ENCODE results near the gene MISP3. TPM values are rescaled to one million over a fixed set of nuclear protein-coding genes. Genes with fewer than 3 reads are reported as not detected.
A peak's percentile ranks its signal among the peaks of the same experiment; 100 is the strongest.

MISP3 gene
- total and polyA plus RNA-seq, 10 donors = 1.5 to 8.0 (median 2.0) TPM

- 90 to 100% (median 94%) methylated on average over 5 of the region's 5 CpGs for WGBS, 5 donors
- H3K36me3 ChIP-seq = peaks cover 0 to 20% (median 6%) of the 10 kb centered on the region in 6 donors
Measured at GRCh38 chr19:14086098-14086497, 13.5 kb downstream of the MISP3 start.

GRCh38 chr19:14088634-14089411 is 16.2 kb downstream of the MISP3 start:
- peaks cover 0 to 31% (median 20%) of the 10 kb centered on the region in 6 donors for H3K4me1 ChIP-seq
- H3K36me3 ChIP-seq = peaks cover 0 to 26% (median 6%) of the 10 kb centered on the region in 6 donors
- intact Hi-C loops (cut with DNase I; ENCODE audit: low total_unique reads) = loop anchor here (10.0 kb wide), 1 partner anchor 46 kb away; the partner anchor contains the start of gene ASF1B
- H3K9me3 ChIP-seq = peaks cover 0 to 14% (median 11%) of the 10 kb centered on the region in 8 donors
- H3K4me3 ChIP-seq = peak overlapping the region in 3 of 8 donors; percentile 85 to 96 (median 85)
- WGBS, 5 donors = 86 to 92% (median 90%) methylated on average over 29 to 30 of the region's 30 CpGs
- peak; percentile 81 for DNase-seq
- H3K27ac ChIP-seq = peak overlapping the region in 1 of 8 donors; percentile 96
- H3K27me3 ChIP-seq (replicated peaks in 1 of 7) = no peaks in the 10 kb centered on the region
- TF ChIP-seq CTCF (IDR thresholded peaks at IDR 0.05 in 8 of 11, conservative IDR thresholded peaks at IDR 0.05 in 3 of 11) = no peak
- peak in 1 of 3 donors; percentile 24 for TF ChIP-seq POLR2AphosphoS5 (IDR thresholded peaks at IDR 0.05)

More at GRCh38 chr19:14086098-14086497, 13.5 kb downstream of the MISP3 start:
- Histone ChIP-seq H3K4me3 (no peak overlapping the region), H3K27ac (no peak overlapping the region), H3K9me3 (no peaks in the 10 kb centered on the region), H3K27me3 (replicated peaks in 1 of 7) (no peaks in the 10 kb centered on the region), H3K4me1 (peaks cover 7 to 38% (median 24%) of the 10 kb centered on the region in 6 donors)
- intact Hi-C loops (cut with DNase I; ENCODE audit: low total_unique reads) = loop anchor here (10.0 kb wide), 1 partner anchor 49 kb away; the partner anchor contains the start of gene ASF1B
- TF ChIP-seq POLR2A (IDR thresholded peaks at IDR 0.05) (no peak), POLR2AphosphoS5 (IDR thresholded peaks at IDR 0.05) (no peak), CTCF (IDR thresholded peaks at IDR 0.05 in 8 of 11, conservative IDR thresholded peaks at IDR 0.05 in 3 of 11) (no peak)
- no peak for DNase-seq

- peak overlapping the region in 4 of 8 donors; percentile 49 to 98 (median 96) for H3K27ac ChIP-seq
- no peaks in the 10 kb centered on the region for H3K27me3 ChIP-seq (replicated peaks in 1 of 7)
- TF ChIP-seq POLR2A (IDR thresholded peaks at IDR 0.05) = no peak
- TF ChIP-seq CTCF (IDR thresholded peaks at IDR 0.05 in 8 of 11, conservative IDR thresholded peaks at IDR 0.05 in 3 of 11) = peak in 2 of 11 experiments; percentile 23 to 34
- WGBS, 5 donors = 16 to 29% (median 23%) methylated on average over 15 to 16 of the region's 16 CpGs
- intact Hi-C loops (cut with DNase I; ENCODE audit: low total_unique reads) = loop anchor here (10.0 kb wide), 1 partner anchor 45 kb away; the partner anchor contains the start of gene ASF1B
- H3K4me1 ChIP-seq = peaks cover 0 to 31% (median 20%) of the 10 kb centered on the region in 6 donors
- no peak for DNase-seq
- peak overlapping the region in 7 of 8 donors; percentile 23 to 96 (median 85) for H3K4me3 ChIP-seq
- peaks cover 0 to 14% (median 11%) of the 10 kb centered on the region in 8 donors for H3K9me3 ChIP-seq
- H3K36me3 ChIP-seq = peaks cover 0 to 27% (median 6%) of the 10 kb centered on the region in 6 donors
Measured at GRCh38 chr19:14089412-14089661, 16.8 kb downstream of the MISP3 start.

All from spleen (tissue), 11 donors.